GM03348 (cell line): Measurements from ENCODE around the gene CTXND1.
"Not testable (repeated sequence)": the region's sequence is repeated elsewhere in the genome, so short reads cannot be mapped to it uniquely, and the experiment has no call there.

Experiments
- DNase-seq: peaks from one replicate; pipeline ENCODE4 v3.0.0; 2012; ENCODE audit warnings: low spot score

Gene CTXND1

GRCh38 chr15:80157215-80157614 is 94.8 kb downstream of the CTXND1 start:
- no peak for DNase-seq

- DNase-seq: no peak
Measured at GRCh38 chr15:80156176-80156720, 95.8 kb downstream of the CTXND1 start.

GRCh38 chr15:80155378-80156175 is 96.4 kb downstream of the CTXND1 start:
- not testable (repeated sequence) for DNase-seq

GRCh38 chr15:80155001-80155377 is 97.0 kb downstream of the CTXND1 start:
- DNase-seq: no peak

GRCh38 chr15:80154336-80154735 is 97.7 kb downstream of the CTXND1 start:
- DNase-seq: no peak

- DNase-seq: no peak
Measured at GRCh38 chr15:80153900-80154299, 98.1 kb downstream of the CTXND1 start.

GRCh38 chr15:80152896-80153876 is 98.8 kb downstream of the CTXND1 start, which contains the start of gene FAH:
Gene FAH, plus strand, starts transcription at chr15:80152999. Its CDS starts 56 bp downstream, at chr15:80153055.
- DNase-seq: peak; percentile 47

- DNase-seq: peak; percentile 99
Measured at GRCh38 chr15:80152180-80152895, 99.7 kb downstream of the CTXND1 start.

GRCh38 chr15:80151576-80151975 is 100.4 kb downstream of the CTXND1 start:
- DNase-seq: no peak

- DNase-seq: no peak
Measured at GRCh38 chr15:80151148-80151547, 100.9 kb downstream of the CTXND1 start.
